ENCODE measurements around the gene TBX10.

Gene TBX10

GRCh38 chr11:67608486-67608885 is 31.1 kb downstream of the TBX10 start:
- no peaks in the 10 kb centered on the region for H3K27me3 ChIP-seq (ENCODE audit: control insufficient read depth, insufficient read depth, low read length)
- H3K4me2 ChIP-seq (ENCODE audit: low read length), result no peak overlapping the region
- no peak overlapping the region for H2AFZ ChIP-seq
- no peak overlapping the region for H3K4me3 ChIP-seq (ENCODE audit: low read depth, low read length)
- no peaks in the 10 kb centered on the region for H3K36me3 ChIP-seq (ENCODE audit: control insufficient read depth, insufficient read depth, low read length)
- no peak for TF ChIP-seq CTCF (IDR thresholded peaks at IDR 0.05)
- H3K4me1 ChIP-seq, result peaks cover 3% of the 10 kb centered on the region
- no peak overlapping the region for H3K9ac ChIP-seq
- H3K79me2 ChIP-seq, result peaks cover 3% of the 10 kb centered on the region
- no peak overlapping the region for H3K27ac ChIP-seq
- H3K9me3 ChIP-seq (ENCODE audit: control insufficient read depth, low read length), result no peaks in the 10 kb centered on the region

GRCh38 chr11:67607507-67607906 is 32.1 kb downstream of the TBX10 start:
- peak overlapping the region; percentile 79 for H3K27ac ChIP-seq
- H3K27me3 ChIP-seq (ENCODE audit: control insufficient read depth, insufficient read depth, low read length), result no peaks in the 10 kb centered on the region
- H2AFZ ChIP-seq, result no peak overlapping the region
- peak overlapping the region; percentile 97 for H3K4me3 ChIP-seq (ENCODE audit: low read depth, low read length)
- H3K4me2 ChIP-seq (ENCODE audit: low read length), result peak overlapping the region; percentile 86
- no peaks in the 10 kb centered on the region for H3K9me3 ChIP-seq (ENCODE audit: control insufficient read depth, low read length)
- H3K9ac ChIP-seq, result peak overlapping the region; percentile 46
- TF ChIP-seq CTCF (IDR thresholded peaks at IDR 0.05), result no peak
- H3K79me2 ChIP-seq, result peaks cover 3% of the 10 kb centered on the region
- no peaks in the 10 kb centered on the region for H3K36me3 ChIP-seq (ENCODE audit: control insufficient read depth, insufficient read depth, low read length)
- peaks cover 3% of the 10 kb centered on the region for H3K4me1 ChIP-seq

GRCh38 chr11:67606492-67607295 is 32.9 kb downstream of the TBX10 start, which contains the start of gene NDUFV1:
TSS of gene NDUFV1 (plus strand) at chr11:67606936. CDS start at chr11:67607005, 69 bp downstream.
- Histone ChIP-seq H3K9me3 (ENCODE audit: control insufficient read depth, low read length) (no peaks in the 10 kb centered on the region), H3K4me3 (ENCODE audit: low read depth, low read length) (peak within 1 kb of the TSS; percentile 97), H3K27ac (peak within 1 kb of the TSS; percentile 79), H3K4me2 (ENCODE audit: low read length) (peak within 1 kb of the TSS; percentile 86), H3K9ac (peak within 1 kb of the TSS; percentile 46), H3K4me1 (peaks cover 3% of the 10 kb centered on the region), H2AFZ (peak within 1 kb of the TSS; percentile 89), H3K27me3 (ENCODE audit: control insufficient read depth, insufficient read depth, low read length) (no peaks in the 10 kb centered on the region), H3K36me3 (ENCODE audit: control insufficient read depth, insufficient read depth, low read length) (no peaks in the 10 kb centered on the region), H3K79me2 (peaks cover 3% of the 10 kb centered on the region)
- peak; percentile 64 for TF ChIP-seq CTCF (IDR thresholded peaks at IDR 0.05)

- no peaks in the 10 kb centered on the region for H3K27me3 ChIP-seq (ENCODE audit: control insufficient read depth, insufficient read depth, low read length)
- no peak for TF ChIP-seq CTCF (IDR thresholded peaks at IDR 0.05)
- H3K4me2 ChIP-seq (ENCODE audit: low read length), result peak overlapping the region; percentile 76
- no peak overlapping the region for H3K9ac ChIP-seq
- H3K79me2 ChIP-seq, result peaks cover 3% of the 10 kb centered on the region
- no peaks in the 10 kb centered on the region for H3K9me3 ChIP-seq (ENCODE audit: control insufficient read depth, low read length)
- H3K27ac ChIP-seq, result peak overlapping the region; percentile 2
- H2AFZ ChIP-seq, result peak overlapping the region; percentile 89
- peaks cover 3% of the 10 kb centered on the region for H3K4me1 ChIP-seq
- no peaks in the 10 kb centered on the region for H3K36me3 ChIP-seq (ENCODE audit: control insufficient read depth, insufficient read depth, low read length)
- H3K4me3 ChIP-seq (ENCODE audit: low read depth, low read length), result peak overlapping the region; percentile 97
These were observed 33.5 kb downstream of the TBX10 start for GRCh38 chr11:67606093-67606491.

All from parathyroid adenoma (tissue), 2 donors.